Measurements from ENCODE around the gene KRTAP5-5.

Gene KRTAP5-5

DNA sequence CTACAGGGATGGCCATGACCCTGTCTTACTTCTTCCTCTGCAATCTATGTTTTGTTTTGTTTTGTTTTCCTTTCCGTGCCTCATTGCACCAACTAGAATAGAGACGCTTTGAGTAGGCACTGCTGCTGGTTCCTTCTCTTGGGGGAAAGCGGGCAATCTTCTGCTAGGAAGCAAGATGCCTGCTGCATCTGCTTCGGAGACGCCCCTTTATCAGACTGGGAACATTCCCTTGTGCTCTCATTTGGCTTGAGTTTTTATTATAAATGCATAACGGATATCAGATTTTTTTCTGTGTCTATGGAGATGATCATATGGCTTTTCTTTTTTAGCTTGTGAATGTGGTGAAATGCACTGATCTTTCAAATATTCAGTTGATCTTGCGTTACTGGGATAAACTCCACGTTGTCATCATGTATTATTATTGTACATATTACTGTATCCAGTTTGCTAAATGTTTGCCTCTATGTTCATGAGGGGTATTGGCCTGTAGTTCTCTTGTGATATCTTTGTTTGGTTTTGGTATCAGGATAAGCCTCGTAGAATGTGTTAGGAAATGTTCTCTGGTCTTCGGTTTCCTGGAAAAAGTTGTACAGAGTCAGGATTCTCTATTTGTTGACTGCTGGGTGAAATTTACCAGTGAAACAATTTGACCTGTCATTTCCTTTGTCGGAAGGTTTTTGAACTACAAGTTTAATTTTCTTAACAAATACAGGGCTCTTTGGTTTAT, 44.0 kb downstream of the KRTAP5-5 start:
- in situ Hi-C loops (cut with MboI; ENCODE audit: low sequenced_read_pairs) = no loop called here

DNA sequence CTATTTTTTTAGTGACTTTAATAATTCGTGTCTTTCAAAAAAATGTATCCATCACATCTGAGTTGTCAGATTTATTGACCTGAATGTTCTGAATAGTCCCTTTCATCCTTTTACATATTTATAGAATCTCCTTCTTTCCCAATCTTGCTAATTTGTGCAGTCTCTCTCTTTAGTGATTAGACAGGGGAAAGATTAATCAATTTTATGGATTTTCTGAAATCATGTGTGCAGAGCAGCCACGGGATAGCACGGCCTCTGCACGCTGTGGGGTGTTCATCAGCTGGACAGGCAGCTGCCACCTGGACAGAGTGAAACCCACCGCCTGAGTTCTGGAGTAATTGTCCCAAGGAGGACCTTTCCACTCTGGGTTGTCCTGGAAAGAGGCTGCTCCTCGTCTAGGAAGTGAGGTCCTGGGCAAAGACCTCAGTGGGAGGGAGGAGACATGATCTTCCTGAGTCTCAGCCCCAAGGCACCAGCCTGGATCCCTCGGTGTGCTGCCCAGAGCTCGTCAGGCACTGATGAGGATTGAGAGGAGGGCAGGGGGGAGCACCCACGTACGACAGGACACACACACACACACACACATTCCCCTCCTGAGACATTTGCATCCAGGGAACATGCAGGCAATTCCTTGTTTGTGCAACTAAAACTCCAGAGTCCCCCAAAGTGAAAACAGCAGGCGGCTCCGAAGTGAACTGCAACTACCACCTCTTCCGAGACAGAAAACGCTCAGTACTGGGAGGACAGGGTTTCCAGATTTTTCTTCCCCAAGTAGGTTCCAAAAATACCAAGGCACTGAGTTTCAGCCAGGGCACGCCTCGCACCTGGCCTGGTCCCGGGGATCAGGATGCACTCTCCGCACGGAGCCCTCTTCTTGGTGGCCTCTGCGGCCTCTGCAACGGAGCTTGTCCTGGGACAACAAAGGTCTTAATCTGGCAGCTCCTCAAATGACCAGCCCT, 44.9 kb downstream of the KRTAP5-5 start:
- in situ Hi-C loops (cut with MboI; ENCODE audit: low sequenced_read_pairs) = no loop called here

DNA sequence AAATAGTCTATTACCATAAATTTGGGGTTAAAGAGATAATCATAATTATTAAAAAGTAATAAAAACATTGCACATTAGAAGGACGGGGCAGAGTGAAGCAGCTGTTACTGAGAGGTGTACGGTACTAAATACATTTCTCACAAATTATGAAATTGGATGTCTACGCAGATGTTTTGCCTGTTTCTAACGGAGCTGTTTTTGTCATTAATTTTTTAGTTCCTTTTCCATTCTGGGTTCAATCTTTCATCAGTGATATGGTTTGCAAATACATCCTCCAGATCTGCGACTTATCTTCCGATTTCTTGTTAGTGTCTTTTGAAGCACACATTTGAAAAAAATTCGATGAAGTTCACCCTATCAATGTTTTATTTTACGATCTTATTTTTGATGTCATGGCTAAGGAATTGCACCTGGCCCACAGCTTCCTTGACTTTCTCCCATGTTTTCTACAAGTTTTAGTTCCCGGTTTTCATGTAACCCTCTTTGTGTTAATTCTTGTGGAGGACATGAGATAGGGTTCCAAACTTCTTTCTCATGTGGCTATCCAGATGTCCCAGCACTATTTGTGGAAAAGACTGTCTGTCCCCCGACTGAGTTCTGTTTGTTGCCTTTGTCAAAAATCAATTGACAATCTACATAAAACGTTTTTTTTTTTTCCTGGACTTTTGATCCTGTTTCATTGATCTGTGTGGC, 46.1 kb downstream of the KRTAP5-5 start:
- in situ Hi-C loops (cut with MboI; ENCODE audit: low sequenced_read_pairs) = no loop called here

DNA sequence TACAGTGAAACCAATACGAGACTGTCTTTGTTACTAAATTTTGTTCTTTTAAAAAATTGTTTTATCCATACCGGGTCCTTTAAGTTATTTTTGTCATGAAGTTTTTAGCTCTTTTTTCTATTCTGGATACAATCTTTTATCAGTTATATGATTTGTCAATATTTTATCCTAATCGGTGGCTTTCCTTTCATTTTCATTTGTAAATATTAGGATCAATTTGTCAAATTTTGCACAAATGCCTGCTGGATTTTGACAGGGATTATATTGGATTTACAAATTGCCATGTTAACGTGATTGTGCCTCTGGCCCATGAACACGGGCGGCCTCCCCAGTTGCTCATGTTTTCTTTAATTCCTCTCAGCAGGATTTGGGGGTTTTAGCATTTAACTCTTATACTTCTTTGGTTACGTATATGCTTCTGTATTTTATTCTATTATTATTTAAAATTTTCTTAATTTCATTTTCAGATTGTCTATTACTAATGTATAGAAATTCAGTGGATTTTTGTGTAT, 46.7 kb downstream of the KRTAP5-5 start:
- in situ Hi-C loops (cut with MboI; ENCODE audit: low sequenced_read_pairs) = no loop called here

DNA sequence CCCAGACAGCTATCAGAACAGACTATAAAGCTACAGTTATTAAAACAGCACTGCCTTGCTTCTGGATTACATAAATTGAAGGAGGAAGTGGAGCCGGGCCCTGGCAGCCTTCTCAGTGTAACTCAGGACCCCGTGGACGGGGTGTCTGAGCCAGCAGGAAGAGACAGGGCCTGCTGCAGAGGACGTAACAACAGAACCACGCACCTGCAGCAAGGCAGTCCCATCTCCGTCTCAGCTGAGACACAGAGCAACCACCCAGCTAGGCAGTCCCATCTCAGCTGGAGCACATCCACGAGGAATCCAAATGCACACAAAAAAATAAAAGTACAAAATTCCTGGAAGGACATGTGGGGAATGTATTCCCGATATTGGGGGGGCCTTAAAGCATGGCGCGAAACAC, 50.3 kb downstream of the KRTAP5-5 start:
- in situ Hi-C loops (cut with MboI; ENCODE audit: low sequenced_read_pairs) = no loop called here
